GM18498 (cell line): ENCODE results near the gene TFIP11.
"Not testable (repeated sequence)": the region's sequence is repeated elsewhere in the genome, so short reads cannot be mapped to it uniquely, and the experiment has no call there.

Experiments used
- ATAC-seq: cut with Tn5 transposase; IDR thresholded peaks from one replicate; pipeline ENCODE4 v1.9.1; 2021; ENCODE audit warnings: mild to moderate bottlenecking, moderate library complexity; ENCODE audit not compliant: unreplicated experiment

Gene TFIP11

GRCh38 chr22:26541167-26541819 is 29.0 kb upstream of the TFIP11 start:
- no peak for ATAC-seq

DNA sequence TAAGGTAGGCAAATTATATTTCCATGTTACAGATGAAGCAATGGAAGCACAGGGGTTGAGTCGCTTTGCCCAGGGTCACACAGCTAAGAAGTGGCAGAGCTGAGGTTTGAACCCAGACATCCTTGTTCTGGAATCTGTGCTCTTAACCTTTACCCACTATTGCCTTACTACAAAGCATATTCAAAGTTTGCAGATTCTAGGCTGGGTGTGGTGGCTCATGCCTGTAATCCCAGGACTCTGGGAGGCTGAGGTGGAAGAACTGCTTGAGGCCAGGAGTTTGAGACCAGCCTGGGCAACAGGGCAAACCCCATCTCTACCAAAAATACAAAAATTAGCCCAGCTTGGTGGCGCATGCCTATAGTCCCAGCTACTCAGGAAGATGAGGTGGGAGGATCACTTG is 27.8 kb upstream of the TFIP11 start:
- ATAC-seq, result no peak

- no peak for ATAC-seq
Measured at GRCh38 chr22:26536762-26537134, 24.5 kb upstream of the TFIP11 start.

DNA sequence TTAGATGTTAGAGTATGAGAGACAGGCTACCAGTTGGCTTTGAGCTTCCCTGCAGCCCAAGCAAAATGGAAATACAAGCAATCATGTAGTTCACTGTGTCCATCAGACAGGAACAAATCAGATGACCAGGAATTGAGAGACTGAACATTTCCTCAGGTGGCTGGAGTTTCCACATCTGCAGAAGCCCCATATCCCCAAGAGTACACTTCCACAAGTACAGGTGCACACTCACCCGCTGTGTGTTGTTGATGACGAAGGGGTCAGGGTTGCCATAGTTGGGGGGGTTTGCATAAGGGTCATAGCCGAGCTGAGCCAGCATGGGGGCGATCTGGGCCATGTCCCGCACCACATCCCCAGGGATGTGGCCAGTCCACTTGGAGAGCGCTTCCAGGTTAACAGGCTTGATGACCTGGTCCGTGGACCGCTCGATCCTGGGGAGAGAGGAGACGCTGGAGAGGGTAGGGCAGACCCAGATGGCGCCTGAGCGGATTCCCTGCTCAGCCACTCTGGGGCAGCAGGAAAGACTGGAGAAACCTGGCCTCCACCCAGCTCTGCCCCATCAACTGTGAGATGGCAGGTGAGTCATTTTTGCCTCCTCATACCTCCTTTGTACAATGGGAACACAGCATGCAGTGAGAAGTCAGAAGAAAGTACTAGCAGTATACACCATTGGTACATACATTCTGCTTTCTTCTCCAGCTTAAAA is 23.9 kb upstream of the TFIP11 start:
- ATAC-seq, result no peak

- ATAC-seq, result no peak
Measured at GRCh38 chr22:26535603-26535908, 23.3 kb upstream of the TFIP11 start.

GRCh38 chr22:26534874-26535602 is 22.8 kb upstream of the TFIP11 start:
- no peak for ATAC-seq

GRCh38 chr22:26534171-26534855 is 22.0 kb upstream of the TFIP11 start:
- no peak for ATAC-seq

DNA sequence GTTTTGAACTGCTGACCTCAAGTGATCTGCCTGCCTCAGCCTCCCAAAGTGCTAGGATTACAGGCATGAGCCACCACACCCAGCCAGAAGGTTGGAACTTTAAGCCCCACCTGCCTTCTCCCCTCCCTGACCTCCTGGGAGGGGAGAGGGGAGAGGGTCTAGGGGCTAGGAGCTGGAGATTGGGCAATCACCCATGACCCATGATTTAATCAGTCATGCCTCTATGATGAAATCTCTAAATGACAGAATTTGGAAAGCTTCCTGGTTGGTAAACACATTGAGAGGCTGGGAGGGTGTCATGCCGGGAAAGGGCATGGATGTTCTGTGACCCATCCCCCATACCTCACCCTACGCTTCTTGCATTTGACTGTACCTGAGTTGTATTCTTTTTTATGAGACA is 17.1 kb upstream of the TFIP11 start:
- no peak for ATAC-seq

DNA sequence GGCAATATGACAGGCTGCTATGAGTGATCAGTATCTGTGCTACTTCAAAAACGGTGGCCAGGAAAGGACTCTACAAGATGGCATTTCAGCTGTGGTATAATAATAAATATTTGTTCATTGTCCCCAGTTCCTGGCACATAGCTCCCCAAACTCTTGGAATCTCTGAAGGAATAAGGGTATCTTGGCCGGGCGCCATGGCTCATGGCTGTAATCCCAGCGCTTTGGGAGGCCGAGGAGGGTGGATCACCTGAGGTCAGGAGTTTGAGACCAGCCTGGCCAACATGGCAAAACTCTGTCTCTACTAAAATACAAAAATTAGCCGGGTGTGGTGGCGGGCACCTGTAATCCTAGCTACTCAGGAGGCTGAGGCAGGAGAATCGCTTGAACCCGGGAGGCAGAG is 16.2 kb upstream of the TFIP11 start:
- not testable (repeated sequence) for ATAC-seq

DNA sequence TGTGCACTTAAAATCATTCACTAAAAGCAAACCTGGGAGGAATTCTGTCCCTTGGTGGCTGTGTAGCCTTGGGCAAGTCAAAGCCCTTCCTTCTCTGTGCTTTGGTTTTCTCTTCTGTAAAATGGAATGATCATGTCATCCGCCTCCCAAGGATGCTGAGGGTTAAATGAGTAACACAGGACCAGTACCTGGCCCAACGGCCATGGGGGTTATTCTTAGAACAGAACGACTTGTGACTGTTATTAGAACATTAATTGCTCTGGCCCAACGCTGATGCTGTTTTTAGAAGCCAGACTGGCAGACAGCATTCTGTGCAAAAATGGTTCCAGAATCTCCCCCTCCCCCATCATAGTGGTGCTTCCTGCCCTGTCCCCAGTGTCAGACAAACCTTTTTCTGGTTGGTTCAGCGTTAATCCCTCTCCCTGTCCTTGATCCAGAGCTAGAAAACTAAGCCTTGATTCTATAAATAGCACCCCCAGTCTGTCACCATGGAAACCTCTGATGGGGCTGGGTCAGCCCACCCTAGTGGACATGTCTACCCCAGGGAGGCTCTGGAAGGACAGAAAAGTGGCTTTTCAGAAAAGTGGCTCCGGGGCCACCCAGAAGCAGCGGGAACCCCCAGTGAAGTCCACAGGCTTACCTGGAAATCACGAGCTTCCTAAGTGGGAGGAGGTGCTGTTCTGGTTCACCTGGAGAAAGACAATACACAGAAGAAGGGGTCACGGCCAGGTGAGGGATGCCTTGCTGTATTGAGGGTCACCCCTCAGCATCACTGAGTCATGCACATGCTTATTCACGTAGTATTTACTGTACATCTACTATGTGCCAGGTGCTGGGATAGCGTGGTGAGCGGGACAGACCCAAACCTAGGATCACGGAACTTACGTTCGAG is 15.5 kb upstream of the TFIP11 start:
- ATAC-seq, result no peak

- no peak for ATAC-seq
Measured at GRCh38 chr22:26527167-26527566, 14.9 kb upstream of the TFIP11 start.

DNA sequence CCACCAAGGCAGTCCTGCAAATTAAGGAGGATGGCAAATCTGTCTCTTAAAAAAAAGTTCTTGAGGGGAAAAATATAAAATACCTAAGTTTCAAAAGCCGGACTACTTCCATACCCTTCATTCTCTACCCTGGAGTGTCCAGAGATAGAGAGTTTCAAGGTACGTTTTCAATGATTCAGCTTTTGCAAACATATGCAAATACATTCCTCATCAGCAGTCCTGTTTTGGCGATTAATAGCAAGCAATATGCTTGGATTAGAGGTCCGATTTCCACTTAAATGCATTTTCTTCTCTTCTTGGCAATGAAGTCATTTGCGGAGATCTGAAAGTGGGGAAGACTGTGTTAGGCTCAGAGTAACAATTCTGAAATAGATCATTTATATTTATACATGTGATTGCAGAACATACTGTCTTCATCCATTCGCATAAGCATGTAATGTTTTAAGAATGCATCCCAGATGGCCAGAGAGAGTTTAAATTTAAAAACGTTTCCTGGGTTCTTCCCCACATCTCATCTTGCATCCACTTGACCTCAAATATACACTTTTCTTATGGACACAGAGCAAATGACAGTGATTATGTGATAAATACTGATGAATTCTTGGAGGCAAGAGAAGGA is 13.8 kb upstream of the TFIP11 start:
- no peak for ATAC-seq

- no peak for ATAC-seq
Measured at GRCh38 chr22:26524870-26525269, 12.6 kb upstream of the TFIP11 start.

- no peak for ATAC-seq
Measured at GRCh38 chr22:26522592-26522991, 10.3 kb upstream of the TFIP11 start.

GRCh38 chr22:26522012-26522411 is 9.7 kb upstream of the TFIP11 start:
- ATAC-seq, result no peak

- no peak for ATAC-seq
Measured at GRCh38 chr22:26517429-26517828, 5.2 kb upstream of the TFIP11 start.

GRCh38 chr22:26516503-26516902 is 4.2 kb upstream of the TFIP11 start:
- ATAC-seq, result no peak

DNA sequence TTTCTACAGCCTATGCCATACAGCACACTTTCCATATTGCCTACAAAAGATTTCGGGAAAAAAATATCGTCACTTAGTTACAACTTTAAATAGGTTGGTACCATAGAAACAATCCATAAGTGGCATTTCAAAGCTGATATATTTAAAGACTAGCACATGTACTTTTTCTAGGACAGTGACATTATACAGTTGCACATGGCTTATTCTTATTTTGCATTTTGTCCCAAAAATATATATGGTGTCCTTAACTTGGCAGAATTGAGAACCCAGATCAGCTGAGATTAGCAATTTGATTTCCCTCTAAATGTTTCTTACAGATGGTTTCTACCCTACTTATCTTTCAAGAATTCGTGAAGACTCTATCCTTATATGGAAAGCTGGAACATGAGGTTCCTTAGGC is 3.7 kb upstream of the TFIP11 start:
- no peak for ATAC-seq

GRCh38 chr22:26514419-26515161 is 2.3 kb upstream of the TFIP11 start:
- no peak for ATAC-seq

DNA sequence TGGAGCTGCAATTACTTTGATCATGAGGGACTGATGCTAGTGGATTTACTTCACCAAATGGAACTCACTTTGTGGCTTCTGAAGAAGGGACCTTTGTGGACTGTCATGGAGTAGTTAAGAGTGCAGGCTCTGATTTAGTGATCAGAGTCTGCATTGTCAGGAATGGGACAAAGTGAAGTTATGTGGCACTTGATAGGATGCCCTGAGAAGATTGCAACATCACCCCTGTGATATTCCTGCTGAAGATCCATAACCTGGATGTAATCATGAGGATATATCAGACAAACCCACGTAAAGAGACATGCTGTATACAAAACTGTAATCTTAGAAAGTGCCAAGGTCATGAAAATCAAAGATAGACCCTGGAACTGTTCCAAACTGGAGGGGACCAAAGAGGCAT is 1.6 kb upstream of the TFIP11 start:
- ATAC-seq, result no peak
